Astrocyte (in vitro differentiated cells and primary cell): Measurements from ENCODE around the gene AKNAD1.

Source experiments
- CTCF ChIP-seq: IDR thresholded peaks from 2 replicates; pipeline ENCODE4 v1.5.1; 2011; ENCODE audit warnings: low read depth, mild to moderate bottlenecking, inconsistent platforms, low read length, moderate library complexity; ENCODE audit not compliant: insufficient read depth
- EZH2 ChIP-seq: IDR thresholded peaks from 2 replicates; pipeline ENCODE4 v1.6.1; 2012; ENCODE audit warnings: mild to moderate bottlenecking, low read length, inconsistent platforms; ENCODE audit not compliant: insufficient read depth

GRCh38 chr1:108892356-108893140 lies 35.7 kb upstream of the AKNAD1 start:
- TF ChIP-seq CTCF (no peak), EZH2 (no peak)
